ENCODE measurements around the gene EN2.
"Not testable (repeated sequence)": the region's sequence is repeated elsewhere in the genome, so short reads cannot be mapped to it uniquely, and the experiment has no call there.

EN2 gene

DNA sequence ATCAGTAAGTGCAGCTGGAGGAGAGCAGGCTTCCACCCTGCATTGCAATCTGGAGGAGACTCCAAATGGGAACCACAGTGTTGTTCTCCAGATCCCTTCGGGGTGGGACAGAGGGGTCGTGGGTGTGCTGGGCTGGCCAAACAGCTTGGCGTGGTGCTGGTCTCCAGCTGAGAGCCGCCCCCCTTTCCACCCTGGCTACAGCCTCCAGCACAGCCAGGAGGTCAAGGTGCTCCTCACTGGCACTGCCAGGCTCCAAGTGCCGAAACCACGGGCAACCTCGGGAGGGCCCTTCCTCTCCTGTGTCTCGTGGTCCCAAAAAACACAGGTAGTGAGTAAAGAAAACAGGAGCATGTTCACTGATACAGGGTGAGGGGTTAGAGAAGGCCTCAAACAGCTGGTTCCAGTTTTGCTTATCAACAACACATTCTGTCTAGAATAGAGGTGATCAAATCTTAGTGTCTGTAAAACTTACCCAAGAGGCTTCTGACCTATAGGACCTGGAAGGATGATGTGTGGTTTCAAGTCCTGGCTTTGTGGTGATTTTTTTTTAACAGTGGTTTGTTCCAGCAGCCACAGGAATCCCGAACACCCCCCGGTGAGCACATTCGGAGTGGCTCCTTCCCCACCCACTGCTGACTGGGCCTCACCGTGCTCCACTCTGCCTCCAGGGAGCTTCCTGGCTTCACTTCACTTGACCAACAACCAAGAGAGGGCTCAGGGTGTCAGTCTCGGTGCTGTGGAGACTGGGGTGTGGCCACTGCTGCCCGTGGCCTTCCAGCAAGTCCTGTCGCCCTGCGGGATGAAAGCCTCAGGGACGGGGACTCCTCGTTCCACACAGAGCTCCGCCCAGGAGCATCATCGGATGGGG lies 31.2 kb upstream of the EN2 start:
- no peak for DNase-seq

DNA sequence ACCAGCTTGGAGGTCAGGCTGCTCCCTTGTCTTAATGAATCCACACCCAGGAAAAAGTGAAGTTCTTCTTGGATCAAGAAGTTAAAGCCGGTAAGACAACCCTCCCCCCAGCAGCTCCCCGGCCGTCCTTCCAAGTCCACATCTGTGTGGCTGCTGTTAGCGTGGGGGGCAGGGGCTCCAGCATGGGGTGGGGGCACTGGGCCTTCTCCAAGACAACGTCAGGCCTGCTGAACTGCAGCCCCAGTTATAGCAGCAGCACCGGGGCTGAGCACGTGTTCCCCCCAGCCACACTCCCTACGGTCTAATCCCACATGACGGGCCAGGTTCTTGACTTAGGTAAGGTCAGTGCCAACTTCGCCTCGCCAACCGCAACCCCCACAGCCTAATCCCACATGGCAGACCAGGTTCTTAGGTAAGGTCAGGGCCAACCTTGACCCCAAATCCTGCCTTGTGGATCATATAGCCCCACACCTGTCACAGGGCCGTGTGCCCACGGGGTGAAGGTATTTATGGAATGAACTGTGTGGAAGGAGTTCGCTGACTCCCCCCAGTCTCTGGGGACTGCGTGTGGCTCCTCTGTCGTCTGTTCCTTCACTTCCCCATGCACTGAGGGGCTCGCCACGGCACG lies 30.4 kb upstream of the EN2 start:
- DNase-seq: no peak

DNA sequence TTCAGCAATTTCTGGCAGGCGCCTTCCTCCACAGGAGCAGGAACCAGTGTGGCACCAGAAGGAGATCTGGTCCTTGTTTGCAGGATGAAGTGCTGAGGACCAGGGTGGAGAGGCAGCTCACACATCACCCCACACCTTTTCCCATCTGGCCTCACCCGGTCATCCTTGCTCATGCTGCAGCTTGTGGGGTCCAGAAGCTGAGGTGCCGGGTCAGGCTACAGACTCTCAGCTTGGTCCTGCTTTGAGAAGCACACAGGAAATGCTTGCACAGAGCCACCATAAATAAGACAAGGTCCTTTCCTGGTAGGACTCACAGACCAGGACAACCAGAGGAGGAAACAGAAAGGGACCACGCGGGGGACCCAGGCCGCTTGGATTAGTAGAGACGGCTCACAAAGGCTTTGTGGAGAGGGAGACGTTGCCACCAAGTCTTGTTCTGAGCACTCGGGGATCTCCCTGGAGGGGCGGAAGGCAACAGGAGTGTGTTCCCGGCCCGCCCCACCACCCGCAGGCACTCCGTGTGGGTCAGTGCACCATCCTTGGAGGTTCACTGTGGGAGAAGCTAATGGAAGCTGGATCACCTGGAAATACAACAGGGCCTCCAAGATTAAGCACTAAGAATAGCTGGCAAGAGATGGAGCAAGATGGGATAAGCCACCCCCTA lies 29.6 kb upstream of the EN2 start:
- DNase-seq: no peak

DNA sequence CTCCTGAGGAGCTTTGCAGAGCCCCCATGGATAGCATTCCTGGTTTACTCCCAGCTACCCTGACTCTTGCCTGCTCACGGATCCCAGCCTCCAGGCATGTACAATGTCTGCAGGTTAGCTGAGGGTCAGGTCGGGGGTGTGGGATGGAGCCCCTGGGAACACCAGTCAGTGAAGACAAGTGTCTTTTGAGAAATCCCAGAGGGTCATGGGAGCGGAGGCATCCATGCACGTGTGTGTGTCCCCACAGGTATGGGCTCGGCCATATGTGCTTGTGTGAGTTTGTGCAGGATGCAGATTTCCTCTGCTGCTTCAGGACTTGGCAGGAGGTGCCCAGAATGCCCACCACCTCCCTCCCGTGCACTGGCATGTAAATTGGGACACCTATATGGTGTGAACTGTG lies 28.3 kb upstream of the EN2 start:
- no peak for DNase-seq

DNA sequence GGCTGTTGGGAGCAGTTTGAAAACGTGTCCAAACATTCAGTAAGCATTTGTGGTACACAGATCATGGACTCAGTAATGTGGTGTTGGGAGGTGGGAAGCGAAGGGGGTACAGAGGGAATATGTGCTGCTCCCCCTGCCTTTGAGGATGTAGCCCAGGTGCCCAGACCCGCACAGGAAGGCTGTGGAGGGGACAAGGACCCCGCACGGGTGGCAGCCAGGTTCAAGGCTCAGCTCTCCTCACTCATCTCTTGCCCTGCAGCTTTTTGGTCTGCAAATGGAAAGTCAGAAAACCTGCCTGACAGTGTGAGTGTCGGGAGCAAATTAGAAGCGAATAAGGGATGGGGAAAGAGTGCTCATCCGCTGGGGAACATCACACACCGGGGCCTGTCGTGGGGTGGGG lies 27.3 kb upstream of the EN2 start:
- no peak for DNase-seq

DNA sequence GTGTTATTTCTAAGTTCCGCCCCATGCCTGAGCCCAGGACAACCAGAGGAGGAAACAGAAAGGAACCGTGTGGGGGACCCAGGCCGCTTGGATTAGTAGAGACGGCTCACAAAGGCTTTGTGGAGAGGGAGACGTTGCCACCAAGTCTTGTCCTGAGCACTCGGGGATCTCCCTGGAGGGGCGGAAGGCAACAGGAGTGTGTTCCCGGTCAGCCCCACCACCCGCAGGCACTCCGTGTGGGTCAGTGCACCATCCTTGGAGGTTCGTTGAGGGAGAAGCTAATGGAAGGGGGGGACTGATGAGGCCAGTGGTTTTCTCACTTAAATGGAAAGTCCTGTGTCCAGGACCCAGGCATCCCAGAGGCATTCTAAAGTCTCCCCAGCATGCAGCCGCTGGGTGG lies 26.7 kb upstream of the EN2 start:
- DNase-seq: no peak

DNA sequence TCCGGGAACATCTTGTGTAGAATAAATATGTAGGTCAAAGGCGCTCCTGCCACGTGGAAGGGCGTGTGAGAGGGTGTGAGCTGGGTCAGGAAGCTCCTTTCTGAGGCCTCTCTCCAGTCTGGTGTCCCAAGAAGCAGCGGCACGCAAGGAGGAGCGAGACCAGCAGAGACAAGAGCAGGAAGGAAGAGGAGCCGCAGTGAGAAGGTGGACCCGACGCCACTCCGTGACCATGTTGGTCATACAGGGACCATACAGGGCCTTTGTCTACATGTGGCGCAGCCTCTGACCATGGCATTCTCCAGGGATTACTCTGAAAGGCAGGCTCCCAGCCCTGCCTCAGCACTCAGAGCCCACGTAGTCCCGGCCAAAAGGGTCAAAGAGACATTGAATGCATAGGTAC lies 26.2 kb upstream of the EN2 start:
- DNase-seq: no peak

DNA sequence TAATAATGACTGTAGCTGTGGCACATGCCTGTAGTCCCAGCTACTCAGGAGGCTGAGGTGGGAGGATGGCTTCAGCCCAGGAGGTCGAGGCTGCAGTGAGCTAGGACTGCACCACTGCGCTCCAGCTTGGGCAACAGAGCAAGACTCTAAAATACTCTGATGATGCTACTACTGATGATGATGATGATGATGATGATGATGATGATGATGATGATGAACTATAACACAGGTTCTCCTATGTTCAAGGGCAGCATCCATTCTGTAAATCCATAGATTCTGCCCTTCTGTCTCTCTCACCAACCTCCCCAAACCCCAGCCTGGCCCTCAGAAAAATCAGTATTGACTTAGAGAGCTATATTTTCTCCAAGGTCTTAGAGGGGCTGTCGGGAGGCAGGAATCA lies 22.8 kb upstream of the EN2 start:
- no peak for DNase-seq

DNA sequence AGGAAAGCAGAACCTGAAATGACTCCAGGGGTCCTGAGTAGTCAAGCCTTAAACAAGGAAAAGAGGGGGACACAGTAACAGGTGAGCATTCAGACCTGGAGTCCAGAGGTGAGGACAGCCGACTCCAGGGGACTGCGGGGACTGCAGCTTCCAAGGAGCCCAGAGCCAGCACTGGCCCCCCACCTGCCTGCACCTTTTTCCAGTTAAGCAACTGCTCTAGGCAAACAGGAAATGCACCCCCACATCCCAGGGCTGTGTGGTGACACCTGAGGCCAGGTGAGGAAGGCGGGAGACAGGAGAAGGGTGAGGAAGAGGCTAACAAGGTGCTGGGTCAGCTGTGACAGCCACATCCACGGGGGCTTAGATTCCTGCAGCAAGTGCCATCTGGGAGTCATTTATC lies 20.1 kb upstream of the EN2 start:
- no peak for DNase-seq

DNA sequence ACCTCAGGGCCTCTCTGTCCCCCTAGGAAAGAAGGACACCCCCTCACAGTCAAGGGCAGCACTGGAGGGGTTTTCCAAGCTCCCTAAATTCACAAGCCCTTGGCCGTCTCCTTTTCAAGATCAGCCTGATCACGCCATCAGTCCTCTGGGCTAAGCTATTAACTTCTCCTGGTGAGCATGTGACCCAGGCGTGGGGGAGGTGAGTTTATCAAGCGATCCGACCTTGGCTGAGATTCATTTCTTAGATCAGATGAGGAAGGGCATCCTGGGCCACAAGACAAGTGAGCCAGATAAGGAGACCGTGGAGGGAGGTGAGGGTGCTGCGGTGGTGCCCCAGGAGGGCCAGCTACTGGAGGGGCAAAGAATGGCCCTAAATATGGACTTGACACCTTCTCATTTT lies 19.2 kb upstream of the EN2 start:
- DNase-seq: no peak

DNA sequence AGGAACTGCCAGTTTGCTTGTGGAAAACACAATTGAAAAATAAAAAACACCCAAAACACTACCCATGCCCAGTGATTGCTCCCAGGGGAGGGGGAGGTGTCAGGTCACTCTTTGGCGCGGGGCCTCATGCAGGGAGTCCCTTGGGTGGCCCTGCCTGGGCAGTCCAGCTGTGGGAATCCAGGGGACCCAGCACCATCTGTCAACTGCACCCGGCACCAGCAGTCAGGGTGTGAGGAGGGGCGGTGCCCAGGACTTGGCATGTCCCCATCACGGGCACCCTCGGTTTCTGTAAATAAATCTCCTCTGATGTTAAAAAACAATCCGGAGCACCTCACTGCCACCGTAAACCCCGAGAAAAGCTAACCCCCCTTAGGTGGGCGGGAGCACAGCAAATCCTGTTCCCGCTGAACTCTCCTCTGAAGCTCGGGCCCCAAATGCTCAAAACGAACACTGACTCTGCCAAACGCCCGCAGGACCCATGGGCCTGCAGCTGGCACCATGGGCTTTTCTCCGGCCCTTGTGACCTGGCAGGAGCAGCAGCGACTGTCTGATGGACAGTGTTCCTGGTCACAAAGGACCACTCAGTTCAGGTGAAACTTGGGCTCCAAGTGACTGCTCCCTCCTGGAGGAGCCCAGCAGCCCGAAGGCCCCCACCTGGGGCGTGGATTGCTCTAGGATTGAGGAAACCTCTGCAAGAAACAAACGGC lies 18.5 kb upstream of the EN2 start:
- no peak for DNase-seq

DNA sequence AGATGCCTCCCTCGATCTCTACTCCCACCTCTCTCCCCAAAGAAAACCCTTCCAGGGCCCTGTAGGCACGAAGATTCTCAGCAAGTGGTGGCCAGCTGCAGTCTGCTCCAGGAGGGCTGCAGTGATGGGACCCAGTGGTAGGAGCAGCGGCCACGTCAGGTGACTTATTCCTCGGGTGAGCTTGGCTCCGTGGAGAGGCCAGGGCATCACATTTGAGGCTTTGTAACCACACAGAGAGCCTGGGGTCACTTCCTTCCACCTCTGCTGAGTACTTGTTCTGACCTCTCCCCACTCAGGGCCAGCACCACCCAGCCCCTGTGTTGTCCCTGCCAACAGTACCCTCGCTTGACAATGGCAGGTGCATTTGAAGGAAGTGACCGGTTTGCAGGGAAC lies 17.9 kb upstream of the EN2 start:
- DNase-seq: no peak

DNA sequence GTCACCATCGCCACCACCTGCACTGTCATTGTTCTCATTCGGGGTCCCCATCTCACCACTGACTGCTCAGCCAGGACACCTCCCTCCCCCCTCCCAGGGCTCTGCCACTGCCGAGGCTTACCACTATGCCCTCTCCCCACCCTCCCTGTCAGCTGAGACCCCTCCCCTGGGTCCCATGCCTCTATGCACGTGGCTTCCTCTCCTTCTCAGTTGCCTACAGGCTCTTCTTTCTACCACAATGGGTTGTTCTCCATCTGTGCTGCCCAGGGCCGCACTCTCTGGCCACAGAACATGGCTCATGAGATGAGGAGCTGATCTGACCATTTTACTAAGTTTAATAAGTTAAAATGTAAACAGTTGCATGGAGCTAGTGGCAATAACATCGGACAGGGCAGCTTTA lies 16.1 kb upstream of the EN2 start:
- DNase-seq: no peak

DNA sequence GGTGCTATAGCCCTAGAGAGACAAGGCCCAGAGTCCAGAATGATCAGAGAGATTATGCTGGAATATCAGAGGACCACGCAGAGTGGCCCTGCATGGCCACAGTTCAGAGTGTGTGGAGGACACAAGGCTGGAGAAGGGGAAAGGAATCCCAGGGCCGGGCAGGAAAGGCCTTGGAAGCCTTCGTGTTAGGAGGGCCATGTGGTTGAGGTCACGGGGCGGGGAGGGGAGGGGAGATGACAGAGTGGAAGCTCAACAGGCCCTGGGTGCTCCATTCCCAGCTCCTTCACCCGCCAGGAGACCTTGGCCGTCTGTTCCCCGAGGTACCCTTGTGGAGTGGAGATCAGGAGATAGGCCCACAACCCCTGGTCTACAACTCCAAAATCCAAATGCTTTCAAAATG lies 13.2 kb upstream of the EN2 start:
- no peak for DNase-seq

DNA sequence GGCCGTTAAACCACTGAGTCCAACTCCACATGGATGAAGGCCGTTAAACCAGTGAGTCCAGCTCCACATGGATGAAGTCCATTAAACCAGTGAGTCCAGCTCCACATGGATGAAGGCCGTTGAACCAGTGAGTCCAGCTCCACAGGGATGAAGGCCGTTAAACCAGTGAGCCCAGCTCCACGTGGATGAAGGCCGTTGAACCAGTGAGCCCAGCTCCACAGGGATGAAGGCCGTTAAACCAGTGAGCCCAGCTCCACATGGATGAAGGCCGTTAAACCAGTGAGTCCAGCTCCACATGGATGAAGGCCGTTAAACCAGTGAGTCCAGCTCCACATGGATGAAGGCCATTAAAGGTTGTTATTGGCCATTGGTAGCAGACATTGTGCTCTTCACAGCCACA lies 12.3 kb upstream of the EN2 start:
- not testable (repeated sequence) for DNase-seq

DNA sequence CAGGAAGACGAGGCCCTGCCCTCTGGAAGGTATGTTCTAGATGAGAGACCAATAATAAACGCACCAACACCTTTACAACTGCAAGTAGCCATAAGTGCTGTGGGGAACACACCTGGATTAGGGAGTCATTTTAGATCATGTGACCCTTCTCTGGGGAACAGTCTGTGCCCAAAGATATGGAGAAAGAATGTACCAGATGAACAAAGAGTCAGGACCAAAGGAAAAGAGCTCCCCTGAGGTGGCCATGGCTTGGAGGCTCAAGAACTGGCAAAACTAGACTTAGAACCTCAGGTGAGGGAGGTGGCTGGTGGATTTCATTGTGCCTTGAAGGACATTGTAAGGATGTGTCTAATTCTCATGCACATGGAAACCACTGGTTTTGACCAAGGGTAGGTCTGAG lies 10.3 kb upstream of the EN2 start:
- no peak for DNase-seq

DNA sequence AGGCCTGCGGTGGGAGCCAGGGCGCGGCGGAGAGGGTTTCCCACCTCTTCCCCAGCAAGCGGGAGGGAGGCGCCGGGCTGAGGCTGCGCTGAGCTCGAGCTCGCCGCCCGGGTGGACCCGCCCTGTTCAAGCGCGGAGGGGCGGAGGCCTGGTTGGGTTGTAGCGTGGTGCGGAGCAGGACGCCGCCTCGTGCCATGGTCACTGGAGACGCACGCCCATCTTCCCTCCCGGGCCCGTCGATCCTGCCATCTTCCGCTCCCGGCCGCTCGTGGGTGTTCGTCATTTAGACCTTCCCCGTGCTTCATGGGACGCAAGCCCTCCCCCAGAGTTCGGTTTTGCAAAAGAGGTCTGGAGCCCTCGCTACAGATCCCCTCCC lies 9.3 kb upstream of the EN2 start:
- no peak for DNase-seq

DNA sequence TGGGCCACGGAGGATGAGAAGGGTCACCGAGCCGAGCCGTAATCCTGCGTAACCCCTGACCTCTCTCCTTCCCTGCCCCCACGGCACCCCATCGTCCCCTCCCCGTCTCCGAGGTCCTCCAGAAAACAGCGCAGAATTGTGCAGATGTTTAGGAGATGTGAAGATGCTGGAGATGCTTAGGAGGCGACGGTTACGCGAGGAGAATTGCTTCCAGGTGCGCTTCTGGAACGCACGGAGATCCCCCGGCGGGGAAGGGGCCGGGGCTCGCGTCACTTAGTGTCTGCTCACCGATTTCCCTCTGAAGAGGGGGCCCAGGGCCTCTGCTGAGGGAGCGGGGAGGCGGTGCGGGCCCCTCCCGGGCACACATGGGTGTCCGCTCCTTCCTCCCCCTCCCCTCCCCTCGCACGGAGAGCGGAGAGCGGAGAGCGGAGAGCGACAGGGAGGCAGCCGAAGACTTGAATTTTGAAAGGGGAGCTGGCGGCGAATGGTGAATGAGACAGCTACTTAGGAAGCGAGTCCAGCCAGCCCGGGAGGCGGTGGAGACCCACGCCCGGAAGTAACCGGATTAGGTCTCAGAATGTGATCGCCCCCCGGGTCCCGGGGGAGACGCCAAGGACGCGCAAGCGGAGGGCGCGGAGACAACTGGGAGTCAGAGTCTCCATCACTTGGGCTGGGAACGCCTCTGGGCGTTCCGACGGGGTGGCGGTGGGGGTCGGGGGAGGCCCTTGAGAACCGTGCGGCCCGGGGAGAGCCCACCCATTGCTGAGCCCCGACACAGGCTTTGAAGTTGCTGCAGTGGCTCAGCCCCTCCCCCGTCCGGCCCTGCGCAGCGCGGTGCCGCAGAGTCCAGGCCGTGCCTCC lies 8.7 kb upstream of the EN2 start:
- DNase-seq: no peak

DNA sequence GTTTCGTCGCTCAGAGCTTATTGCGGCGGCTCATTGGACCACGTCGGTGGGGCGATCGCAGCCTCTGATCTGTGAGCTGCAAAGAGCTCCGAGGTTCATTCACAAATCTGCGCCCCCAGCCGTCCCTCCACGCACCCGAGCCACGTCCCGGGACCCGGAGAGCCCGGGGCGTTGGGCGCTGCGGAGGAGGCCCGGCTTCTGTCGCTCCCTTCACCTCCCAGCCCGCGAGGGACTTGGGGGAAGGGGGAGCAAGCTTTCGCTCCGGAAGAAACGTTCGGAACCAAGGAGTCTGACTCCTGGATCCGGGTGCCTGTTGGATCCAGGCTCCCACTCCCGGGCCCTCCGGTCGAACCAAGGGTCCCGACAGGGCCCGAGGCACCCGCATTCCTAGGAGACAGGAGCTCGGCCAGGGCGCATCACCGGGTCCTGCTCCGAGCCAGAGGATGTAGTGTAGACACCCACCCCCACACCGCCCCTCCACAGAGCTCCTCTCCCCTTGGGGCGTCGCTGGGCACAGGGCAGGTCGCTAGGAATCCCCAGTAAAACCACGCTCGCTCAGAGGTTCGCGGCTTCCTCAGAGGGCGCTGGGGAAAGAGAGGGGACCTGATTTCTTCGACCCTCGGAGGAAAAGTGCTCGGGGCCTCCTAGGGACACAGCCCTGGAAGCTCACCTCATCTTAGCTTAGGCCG lies 7.9 kb upstream of the EN2 start:
- no peak for DNase-seq

DNA sequence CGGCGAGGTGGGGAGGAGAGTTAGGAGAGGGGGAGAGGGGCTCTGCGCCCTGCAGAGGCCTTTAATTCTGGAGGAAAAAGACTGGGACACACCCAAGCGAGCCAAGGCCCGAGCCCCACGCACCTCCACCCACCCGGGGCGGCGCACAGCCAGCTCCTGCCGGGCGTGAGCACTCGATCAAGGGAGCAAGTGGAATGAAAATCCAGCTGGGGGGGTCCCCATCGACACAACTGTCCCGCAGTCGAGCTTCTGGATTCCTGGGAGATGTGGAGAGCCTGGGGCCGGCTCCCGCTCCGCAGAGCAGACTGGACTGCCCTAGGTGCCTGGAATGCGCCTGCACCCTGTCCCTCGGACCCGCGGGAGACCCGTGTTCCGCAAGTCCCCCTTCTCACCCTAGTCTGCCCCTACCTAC lies 7.4 kb upstream of the EN2 start:
- no peak for DNase-seq

DNA sequence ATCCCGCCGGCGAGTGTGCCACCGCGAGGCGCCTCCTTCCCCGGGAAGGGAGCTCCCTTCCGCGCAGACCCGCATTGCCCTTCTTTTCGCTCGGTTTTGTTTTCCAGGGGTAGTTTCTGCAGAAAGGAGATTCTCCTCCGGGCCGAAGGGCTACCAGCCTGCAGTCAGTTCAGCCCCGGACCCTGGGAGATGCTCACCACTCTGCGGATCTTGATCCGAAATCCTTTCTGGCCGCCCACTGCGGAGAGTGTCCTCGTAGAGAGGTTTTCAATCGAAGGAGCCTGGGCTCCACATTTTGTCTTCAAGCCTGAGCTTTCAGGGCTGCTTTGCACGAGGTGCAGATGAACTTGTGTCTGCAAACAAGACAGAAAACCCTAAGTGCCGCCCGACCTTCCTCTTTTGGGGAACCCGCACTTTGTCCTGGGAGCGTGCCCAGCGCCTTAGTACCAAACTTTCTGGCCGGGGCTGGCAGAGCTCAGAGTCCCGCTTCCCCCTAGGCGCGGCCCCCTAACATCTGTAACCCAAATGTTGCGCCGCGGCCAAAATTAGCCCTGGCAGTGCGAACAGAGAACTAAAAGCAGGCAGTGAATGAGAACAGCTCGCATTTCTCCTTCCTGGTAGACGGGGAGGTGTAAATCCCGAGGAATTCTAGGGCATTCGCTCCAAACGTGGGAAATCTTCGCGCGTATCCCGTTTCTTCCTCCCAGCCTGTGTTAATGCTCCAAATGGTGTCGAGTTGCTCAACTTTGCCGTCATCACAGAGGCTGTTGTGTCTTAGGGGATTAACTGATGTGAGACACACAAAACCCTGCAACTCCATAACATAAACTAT lies 6.7 kb upstream of the EN2 start:
- DNase-seq: no peak
